Measurements from ENCODE around the gene ARGFX. TPM values are rescaled to one million over a fixed set of nuclear protein-coding genes. Genes with fewer than 3 reads are reported as not detected.
A peak's percentile ranks its signal among the peaks of the same experiment; 100 is the strongest.
"Not testable (repeated sequence)": the region's sequence is repeated elsewhere in the genome, so short reads cannot be mapped to it uniquely, and the experiment has no call there.

The ARGFX gene
- total and polyA plus RNA-seq, 12 donors: not detected

DNA sequence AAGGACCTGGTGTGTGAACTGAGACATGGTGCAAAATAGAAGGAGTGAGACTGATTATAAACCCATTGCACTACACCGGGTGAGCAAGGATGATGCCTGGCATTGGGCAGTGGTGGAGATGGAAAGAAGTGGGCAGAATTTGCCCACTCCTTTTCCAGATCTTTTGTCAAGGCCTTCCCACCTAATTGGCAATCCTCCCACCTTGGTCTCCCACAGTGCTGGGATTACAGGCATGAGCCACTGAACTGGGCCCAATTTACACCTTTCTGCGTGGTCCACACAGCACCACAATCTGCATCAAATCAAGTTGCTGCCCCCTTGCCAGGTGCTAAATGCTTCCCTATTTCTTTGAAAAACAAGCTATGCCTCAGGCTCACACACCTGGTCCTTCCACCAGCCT, 30.8 kb downstream of the ARGFX start:
- H3K4me1 ChIP-seq (replicated peaks in 1 of 2): peaks cover 7 to 15% of the 10 kb centered on the region in 2 donors
- no peak for TF ChIP-seq POLR2A (IDR thresholded peaks at IDR 0.05)
- TF ChIP-seq, protein P1, sequence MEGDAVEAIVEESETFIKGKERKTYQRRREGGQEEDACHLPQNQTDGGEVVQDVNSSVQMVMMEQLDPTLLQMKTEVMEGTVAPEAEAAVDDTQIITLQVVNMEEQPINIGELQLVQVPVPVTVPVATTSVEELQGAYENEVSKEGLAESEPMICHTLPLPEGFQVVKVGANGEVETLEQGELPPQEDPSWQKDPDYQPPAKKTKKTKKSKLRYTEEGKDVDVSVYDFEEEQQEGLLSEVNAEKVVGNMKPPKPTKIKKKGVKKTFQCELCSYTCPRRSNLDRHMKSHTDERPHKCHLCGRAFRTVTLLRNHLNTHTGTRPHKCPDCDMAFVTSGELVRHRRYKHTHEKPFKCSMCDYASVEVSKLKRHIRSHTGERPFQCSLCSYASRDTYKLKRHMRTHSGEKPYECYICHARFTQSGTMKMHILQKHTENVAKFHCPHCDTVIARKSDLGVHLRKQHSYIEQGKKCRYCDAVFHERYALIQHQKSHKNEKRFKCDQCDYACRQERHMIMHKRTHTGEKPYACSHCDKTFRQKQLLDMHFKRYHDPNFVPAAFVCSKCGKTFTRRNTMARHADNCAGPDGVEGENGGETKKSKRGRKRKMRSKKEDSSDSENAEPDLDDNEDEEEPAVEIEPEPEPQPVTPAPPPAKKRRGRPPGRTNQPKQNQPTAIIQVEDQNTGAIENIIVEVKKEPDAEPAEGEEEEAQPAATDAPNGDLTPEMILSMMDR (IDR thresholded peaks at IDR 0.05): no peak
- intact Hi-C loops (cut with DNase I): no loop called here
- WGBS, 4 donors: 90 to 98% (median 93%) methylated on average over 2 of the region's 2 CpGs
- H3K27me3 ChIP-seq: no peaks in the 10 kb centered on the region
- no peaks in the 10 kb centered on the region for H3K9me3 ChIP-seq (replicated peaks in 1 of 3)
- no peak for DNase-seq
- H3K27ac ChIP-seq: no peak overlapping the region
- H3K4me3 ChIP-seq: no peak overlapping the region
- no peaks in the 10 kb centered on the region for H3K36me3 ChIP-seq (replicated peaks in 1 of 2)

- H3K4me3 ChIP-seq; DNase-seq; H3K9me3 ChIP-seq (replicated peaks in 1 of 3); intact Hi-C loops (cut with DNase I); H3K27ac ChIP-seq; H3K27me3 ChIP-seq; H3K36me3 ChIP-seq (replicated peaks in 1 of 2): not testable (repeated sequence)
- WGBS, 4 donors: 69 to 81% (median 76%) methylated on average over 2 of the region's 2 CpGs
- peaks cover 7 to 15% of the 10 kb centered on the region in 2 donors for H3K4me1 ChIP-seq (replicated peaks in 1 of 2)
These were observed 32.2 kb downstream of the ARGFX start for GRCh38 chr3:121599900-121600299.

- TF ChIP-seq, protein P1 (IDR thresholded peaks at IDR 0.05): no peak
- no peak for TF ChIP-seq POLR2A (IDR thresholded peaks at IDR 0.05)
- peak in 2 of 7 donors; percentile 14 to 19 for DNase-seq
- intact Hi-C loops (cut with DNase I): no loop called here
- Histone ChIP-seq H3K27me3 (no peaks in the 10 kb centered on the region), H3K4me3 (no peak overlapping the region), H3K27ac (peak overlapping the region in 1 of 5 donors; percentile 21), H3K4me1 (replicated peaks in 1 of 2) (peaks cover 7 to 15% of the 10 kb centered on the region in 2 donors), H3K36me3 (replicated peaks in 1 of 2) (no peaks in the 10 kb centered on the region), H3K9me3 (replicated peaks in 1 of 3) (no peaks in the 10 kb centered on the region)
- 17 to 26% (median 21%) methylated on average over 4 of the region's 4 CpGs for WGBS, 4 donors
These were observed 33.6 kb downstream of the ARGFX start for GRCh38 chr3:121601212-121601812.

DNA sequence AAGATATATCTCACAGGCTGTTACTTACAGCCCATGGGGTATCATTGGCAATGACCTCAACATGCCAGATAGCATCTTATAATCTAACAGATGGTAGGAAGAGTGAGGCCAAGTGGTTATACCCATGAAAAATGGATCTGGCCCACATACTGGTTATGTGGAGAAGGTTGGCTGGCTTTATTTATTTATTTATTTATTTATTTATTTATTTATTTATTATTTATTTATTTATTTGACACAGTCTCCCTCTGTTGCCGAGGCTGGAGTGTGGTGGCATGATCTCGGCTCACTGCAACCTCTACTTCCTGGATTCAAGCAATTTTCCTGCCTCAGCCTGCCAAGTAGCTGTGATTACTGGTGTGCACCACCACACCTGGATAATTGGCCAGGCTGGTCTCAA, 37.0 kb downstream of the ARGFX start:
- Histone ChIP-seq H3K27me3 (no peaks in the 10 kb centered on the region), H3K36me3 (replicated peaks in 1 of 2) (no peaks in the 10 kb centered on the region), H3K27ac (no peak overlapping the region), H3K4me1 (replicated peaks in 1 of 2) (peaks cover 7 to 24% of the 10 kb centered on the region in 2 donors), H3K4me3 (no peak overlapping the region), H3K9me3 (replicated peaks in 1 of 3) (no peaks in the 10 kb centered on the region)
- TF ChIP-seq, protein P1 (IDR thresholded peaks at IDR 0.05): no peak
- TF ChIP-seq POLR2A (IDR thresholded peaks at IDR 0.05): no peak
- WGBS, 4 donors: 89 to 100% (median 95%) methylated on average over 2 of the region's 2 CpGs
- DNase-seq: no peak
- intact Hi-C loops (cut with DNase I): no loop called here

DNA sequence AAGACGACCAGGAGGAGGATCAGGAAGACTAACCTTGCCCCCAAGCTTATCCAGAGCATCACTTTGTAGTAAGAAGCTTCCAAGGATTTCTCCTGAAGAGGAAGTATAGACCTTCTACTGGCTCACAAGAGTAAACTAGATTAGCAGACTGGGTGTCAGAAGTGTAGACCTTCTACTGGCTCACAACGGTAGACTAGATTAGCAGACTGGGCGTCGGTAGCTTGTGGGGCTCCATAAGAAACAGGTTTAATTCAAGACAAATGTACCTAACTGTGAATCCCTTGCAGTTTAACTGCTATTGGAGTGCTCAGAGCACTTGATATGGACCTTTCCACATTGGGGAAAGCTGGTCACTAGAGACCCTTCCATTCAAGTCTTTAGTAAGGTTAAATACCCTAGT, 38.4 kb downstream of the ARGFX start:
- intact Hi-C loops (cut with DNase I): no loop called here

More for the DNA sequence above, 38.4 kb downstream of the ARGFX start:
- no peak for DNase-seq
- no peak overlapping the region for H3K4me3 ChIP-seq
- peaks cover 5 to 32% of the 10 kb centered on the region in 2 donors for H3K4me1 ChIP-seq (replicated peaks in 1 of 2)
- no peak overlapping the region for H3K27ac ChIP-seq
- no peak for TF ChIP-seq POLR2A (IDR thresholded peaks at IDR 0.05)
- TF ChIP-seq, protein P1 (IDR thresholded peaks at IDR 0.05): no peak
- H3K36me3 ChIP-seq (replicated peaks in 1 of 2): no peaks in the 10 kb centered on the region
- no peaks in the 10 kb centered on the region for H3K9me3 ChIP-seq (replicated peaks in 1 of 3)
- no peaks in the 10 kb centered on the region for H3K27me3 ChIP-seq
- WGBS, 4 donors: 83 to 95% (median 88%) methylated on average over 4 of the region's 4 CpGs

Data from adrenal gland (tissue), 12 donors.